HCT116 (cell line): Measurements from ENCODE around the gene CACNA2D3. TPM values are rescaled to one million over a fixed set of nuclear protein-coding genes. Genes with fewer than 3 reads are reported as not detected.

Experiments
- ATAC-seq: fragments of 200-7000 bp; cut with Tn5 transposase; 2 replicates; pipeline ENCODE4 v1.9.1; 2020; ENCODE audit warnings: mild to moderate bottlenecking, moderate library complexity
- BruUV-seq: library from RNA; stranded (reverse); fragments of 400-500 nt; replicated peaks from 2 replicates; lab custom pipeline; 2021; lab: Mats Ljungman, UMichigan
- CTCF ChIA-PET: fragments of 300-600 bp; sonication (Branson Sonifier 250); formaldehyde crosslinking; loops from one replicate; lab custom pipeline; 2021; ENCODE audit warnings: antibody characterized with exemption; lab: Charles Lee
- POLR2A ChIA-PET: fragments of 300-600, 350-600 bp; sonication (Branson Sonifier 250); formaldehyde crosslinking; loops from one replicate; lab custom pipeline; 2021; ENCODE audit warnings: antibody characterized with exemption; lab: Charles Lee
- RAD21 ChIA-PET, 2 experiments: fragments of 300-600 bp; sonication (Branson Sonifier 250); formaldehyde crosslinking; loops; one replicate each; lab custom pipeline; 2023; ENCODE audit warnings: low total read pairs in 2 of 2; ENCODE audit not compliant: uncharacterized antibody in 2 of 2, unreplicated experiment in 2 of 2, low non-redundant PET in 1 of 2; lab: Charles Lee
- DNase-seq: peaks from one replicate; pipeline ENCODE4 v3.0.0-alpha.2; 2010; ENCODE audit warnings: low read depth, low spot score
- H2AFZ ChIP-seq: fragments of 200-600 bp; shearing (Covaris generic), sonication (generic); 2 replicates; pipeline ENCODE4 v1.6.1; 2017; ENCODE audit warnings: low read depth, mixed run types, mixed read lengths, antibody characterized with exemption, low read length; ENCODE audit not compliant: poor library complexity, severe bottlenecking
- H3K27ac ChIP-seq: 2 replicates; pipeline ENCODE4 v1.5.1; 2012; ENCODE audit warnings: low read depth, low read length
- H3K27me3 ChIP-seq: fragments of 200-600 bp; sonication (generic); 2 replicates; pipeline ENCODE4 v1.6.1; 2016; ENCODE audit warnings: mixed run types, low read length, mixed read lengths; ENCODE audit not compliant: insufficient read depth
- H3K36me3 ChIP-seq, 2 experiments: fragments of 200-500 bp in 1 of 2; fragments of 200-600 bp in 1 of 2; sonication (Bioruptor generic) in 1 of 2; sonication (generic) in 1 of 2; 2 replicates each; pipeline versions ENCODE4 v1.5.1 to v1.6.1; 2014 to 2016; ENCODE audit warnings: low read length in 2 of 2, inconsistent platforms in 1 of 2, mixed read lengths in 1 of 2, mixed run types in 1 of 2; ENCODE audit not compliant: insufficient read depth in 2 of 2, control insufficient read depth in 1 of 2
- H3K4me1 ChIP-seq, 2 experiments: fragments of 200-600 bp in 1 of 2; sonication (generic) in 1 of 2; 2 replicates each; pipeline versions ENCODE4 v1.5.1 to v1.6.1; 2012 to 2017; ENCODE audit warnings: low read length in 2 of 2, inconsistent platforms in 1 of 2, mild to moderate bottlenecking in 1 of 2, mixed read lengths in 1 of 2, mixed run types in 1 of 2, moderate library complexity in 1 of 2; ENCODE audit not compliant: insufficient read depth in 2 of 2, control insufficient read depth in 1 of 2
- H3K4me2 ChIP-seq: fragments of 200-600 bp; sonication (generic); 2 replicates; pipeline ENCODE4 v1.6.1; 2017; ENCODE audit warnings: mixed run types, low read length, mixed read lengths
- H3K4me3 ChIP-seq, 2 experiments: fragments of 200-600 bp in 1 of 2; sonication (generic) in 1 of 2; replicated peaks in 1 of 2; 2 replicates each; pipeline ENCODE4 v1.5.1; 2011 to 2016; ENCODE audit warnings: low read length in 2 of 2, control low read depth in 1 of 2, low read depth in 1 of 2, mild to moderate bottlenecking in 1 of 2, mixed read lengths in 1 of 2, mixed run types in 1 of 2
- H3K79me2 ChIP-seq: fragments of 200-600 bp; sonication (generic); 2 replicates; pipeline ENCODE4 v1.6.1; 2017; ENCODE audit warnings: mild to moderate bottlenecking, mixed run types, low read length, moderate library complexity, mixed read lengths; ENCODE audit not compliant: insufficient read depth
- H3K9ac ChIP-seq: fragments of 200-600 bp; sonication (generic); 2 replicates; pipeline ENCODE4 v1.6.1; 2016; ENCODE audit warnings: low read length, mixed read lengths
- H3K9me2 ChIP-seq: fragments of 200-600 bp; sonication (generic), shearing (Covaris generic); 2 replicates; pipeline ENCODE4 v1.6.1; 2017; ENCODE audit warnings: mixed run types, mild to moderate bottlenecking, moderate library complexity; ENCODE audit not compliant: insufficient read depth
- H3K9me3 ChIP-seq, 2 experiments: fragments of 200-500 bp in 1 of 2; fragments of 200-600 bp in 1 of 2; sonication (Bioruptor generic) in 1 of 2; sonication (generic) in 1 of 2; 2 replicates each; pipeline ENCODE4 v1.6.1; 2014 to 2017; ENCODE audit warnings: low read length in 2 of 2, mixed read lengths in 2 of 2, inconsistent platforms in 1 of 2, low read depth in 1 of 2, mild to moderate bottlenecking in 1 of 2, mixed run types in 1 of 2, moderate library complexity in 1 of 2; ENCODE audit not compliant: control insufficient read depth in 1 of 2, insufficient read depth in 1 of 2
- H4K20me1 ChIP-seq: fragments of 200-600 bp; sonication (generic), shearing (Covaris generic); 2 replicates; pipeline ENCODE4 v1.6.1; 2017; ENCODE audit warnings: mixed run types, mild to moderate bottlenecking, moderate library complexity; ENCODE audit not compliant: insufficient read depth
- EGR1 ChIP-seq: IDR thresholded peaks from 2 replicates; pipeline ENCODE4 v1.6.1; 2012; ENCODE audit warnings: low read depth
- ELF1 ChIP-seq: IDR thresholded peaks from 2 replicates; pipeline ENCODE4 v1.6.1; 2012; ENCODE audit warnings: low read depth, borderline replicate concordance
- EZH2 ChIP-seq: fragments of 200-600 bp; sonication (generic); IDR thresholded peaks from 2 replicates; pipeline ENCODE4 v1.6.1; 2017; ENCODE audit warnings: antibody characterized with exemption, mixed run types
- EZH2phosphoT487 ChIP-seq: fragments of 200-600 bp; IDR thresholded peaks from 2 replicates; pipeline ENCODE4 v1.6.1; 2018; ENCODE audit warnings: antibody characterized with exemption, borderline replicate concordance
- FOSL1 ChIP-seq: IDR thresholded peaks from 2 replicates; pipeline ENCODE4 v1.6.1; 2012; ENCODE audit warnings: low read depth
- JUND ChIP-seq: IDR thresholded peaks from 2 replicates; pipeline ENCODE4 v1.6.1; 2012
- MAX ChIP-seq: IDR thresholded peaks from 2 replicates; pipeline ENCODE4 v1.6.1; 2012
- POLR2A ChIP-seq: IDR thresholded peaks from 2 replicates; pipeline ENCODE4 v1.7.0; 2011; ENCODE audit warnings: borderline replicate concordance; ENCODE audit not compliant: insufficient read depth, insufficient read length; ENCODE audit errors: extremely low read depth
- RAD21 ChIP-seq: IDR thresholded peaks from 2 replicates; pipeline ENCODE4 v1.6.1; 2012; ENCODE audit warnings: low read depth, mild to moderate bottlenecking
- REST ChIP-seq: IDR thresholded peaks from 2 replicates; pipeline ENCODE4 v1.6.1; 2012; ENCODE audit warnings: low read depth
- SIN3A ChIP-seq: IDR thresholded peaks from 2 replicates; pipeline ENCODE4 v1.6.1; 2012; ENCODE audit warnings: low read depth
- SP1 ChIP-seq: IDR thresholded peaks from 2 replicates; pipeline ENCODE4 v1.6.1; 2012; ENCODE audit warnings: low read depth
- SRF ChIP-seq: IDR thresholded peaks from 2 replicates; pipeline ENCODE4 v1.6.1; 2012; ENCODE audit warnings: low read depth
- TCF7L2 ChIP-seq: IDR thresholded peaks from 2 replicates; pipeline ENCODE4 v1.7.0; 2011; ENCODE audit warnings: borderline replicate concordance, inconsistent platforms; ENCODE audit not compliant: insufficient read depth, insufficient read length; ENCODE audit errors: extremely low read depth
- YY1 ChIP-seq: IDR thresholded peaks from 2 replicates; pipeline ENCODE4 v1.6.1; 2011; ENCODE audit warnings: low read length, low read depth, moderate library complexity, mild to moderate bottlenecking; ENCODE audit not compliant: insufficient replicate concordance; ENCODE audit errors: extremely low read depth
- ZBTB33 ChIP-seq: IDR thresholded peaks from 2 replicates; pipeline ENCODE4 v1.6.1; 2011; ENCODE audit warnings: mild to moderate bottlenecking, low read length, moderate library complexity; ENCODE audit not compliant: insufficient replicate concordance; ENCODE audit errors: extremely low read depth
- ZFX ChIP-seq: fragments of 450-650 bp; IDR thresholded peaks from 2 replicates; pipeline ENCODE4 v1.6.1; 2017
- intact Hi-C: fragments of 100-400 bp; cut with micrococcal nuclease; formaldehyde crosslinking; loops from 2 replicates; pipeline ENCODE4 v1.10.0; 2022
- total RNA-seq: library from RNA; stranded (reverse); gene quantifications from one replicate; pipeline ENCODE4 v1.2.1, GENCODE V29; 2021; ENCODE audit not compliant: unreplicated experiment
- TF ChIP-seq, protein P1 (sequence below), 3 experiments: fragments of 200-600 bp in 1 of 3; sonication (generic) in 1 of 3; IDR thresholded peaks in 2 of 3; conservative IDR thresholded peaks in 1 of 3; 2 replicates each; pipeline ENCODE4 v1.5.1; 2012 to 2017; ENCODE audit warnings: low read depth in 2 of 3, low read length in 2 of 3, antibody characterized with exemption in 1 of 3, borderline replicate concordance in 1 of 3, control low read depth in 1 of 3, mild to moderate bottlenecking in 1 of 3, mixed read lengths in 1 of 3, mixed run types in 1 of 3, moderate library complexity in 1 of 3; ENCODE audit not compliant: insufficient read depth in 1 of 3
- TF ChIP-seq, protein P2 (sequence below): IDR thresholded peaks from 2 replicates; pipeline ENCODE4 v1.6.1; 2012

CACNA2D3 gene
- total RNA-seq, 1 experiment from 2014 or later, result 0.20 TPM

- no peak overlapping the region for H3K4me2 ChIP-seq
- H3K9me3 ChIP-seq, result no peaks in the 10 kb centered on the region; a peak in 2 of 4 replicates
- POLR2A ChIA-PET, result no interaction called here
- TF ChIP-seq SRF (no peak), ZBTB33 (no peak), FOSL1 (no peak), EGR1 (no peak), ELF1 (no peak), EZH2 (no peak), SIN3A (no peak), EZH2phosphoT487 (no peak), RAD21 (no peak), MAX (no peak), ZFX (no peak), SP1 (no peak), JUND (no peak), REST (no peak), TCF7L2 (no peak), POLR2A (no peak), YY1 (no peak)
- TF ChIP-seq, protein P1, sequence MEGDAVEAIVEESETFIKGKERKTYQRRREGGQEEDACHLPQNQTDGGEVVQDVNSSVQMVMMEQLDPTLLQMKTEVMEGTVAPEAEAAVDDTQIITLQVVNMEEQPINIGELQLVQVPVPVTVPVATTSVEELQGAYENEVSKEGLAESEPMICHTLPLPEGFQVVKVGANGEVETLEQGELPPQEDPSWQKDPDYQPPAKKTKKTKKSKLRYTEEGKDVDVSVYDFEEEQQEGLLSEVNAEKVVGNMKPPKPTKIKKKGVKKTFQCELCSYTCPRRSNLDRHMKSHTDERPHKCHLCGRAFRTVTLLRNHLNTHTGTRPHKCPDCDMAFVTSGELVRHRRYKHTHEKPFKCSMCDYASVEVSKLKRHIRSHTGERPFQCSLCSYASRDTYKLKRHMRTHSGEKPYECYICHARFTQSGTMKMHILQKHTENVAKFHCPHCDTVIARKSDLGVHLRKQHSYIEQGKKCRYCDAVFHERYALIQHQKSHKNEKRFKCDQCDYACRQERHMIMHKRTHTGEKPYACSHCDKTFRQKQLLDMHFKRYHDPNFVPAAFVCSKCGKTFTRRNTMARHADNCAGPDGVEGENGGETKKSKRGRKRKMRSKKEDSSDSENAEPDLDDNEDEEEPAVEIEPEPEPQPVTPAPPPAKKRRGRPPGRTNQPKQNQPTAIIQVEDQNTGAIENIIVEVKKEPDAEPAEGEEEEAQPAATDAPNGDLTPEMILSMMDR (IDR thresholded peaks at IDR 0.05 in 2 of 3, conservative IDR thresholded peaks at IDR 0.05 in 1 of 3; ENCODE audit: borderline replicate concordance in 1 of 3, insufficient read depth in 1 of 3, low read depth in 2 of 3, low read length in 2 of 3), result no peak
- TF ChIP-seq, protein P2, sequence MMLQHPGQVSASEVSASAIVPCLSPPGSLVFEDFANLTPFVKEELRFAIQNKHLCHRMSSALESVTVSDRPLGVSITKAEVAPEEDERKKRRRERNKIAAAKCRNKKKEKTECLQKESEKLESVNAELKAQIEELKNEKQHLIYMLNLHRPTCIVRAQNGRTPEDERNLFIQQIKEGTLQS, result no peak
- RAD21 ChIA-PET, result no interaction called here
- no peaks in the 10 kb centered on the region for H3K79me2 ChIP-seq
- H2AFZ ChIP-seq, result no peak overlapping the region
- CTCF ChIA-PET, result no interaction called here
- no TSS peak for BruUV-seq
- H3K9ac ChIP-seq, result no peak overlapping the region
- H4K20me1 ChIP-seq, result no peaks in the 10 kb centered on the region
- no peak overlapping the region for H3K4me3 ChIP-seq
- no peaks in the 10 kb centered on the region for H3K9me2 ChIP-seq
- no peaks in the 10 kb centered on the region for H3K4me1 ChIP-seq
- no peak for ATAC-seq
- H3K36me3 ChIP-seq, result no peaks in the 10 kb centered on the region
- no peak for DNase-seq
- H3K27me3 ChIP-seq, result no peaks in the 10 kb centered on the region
- intact Hi-C loops, result no loop called here
- H3K27ac ChIP-seq, result no peak overlapping the region
These were observed 962.9 kb downstream of the CACNA2D3 start for GRCh38 chr3:55085231-55085630.
